PC-3 (cell line): Measurements from ENCODE around the gene SLC7A7.

Experiments used
- CTCF ChIP-seq: fragments of 300-600 bp; sonication (generic); conservative IDR thresholded peaks from 2 replicates; pipeline ENCODE4 v1.5.1; 2017; ENCODE audit warnings: antibody characterized with exemption, low read depth, mild to moderate bottlenecking, low read length
- EZH2 ChIP-seq: fragments of 300-600 bp; sonication (generic); IDR thresholded peaks from one replicate; pipeline ENCODE4 v1.6.1; 2017; ENCODE audit warnings: antibody characterized with exemption, mild to moderate bottlenecking, low read length; ENCODE audit not compliant: unreplicated experiment
- EZH2phosphoT487 ChIP-seq: fragments of 300-600 bp; sonication (generic); IDR thresholded peaks from 2 replicates; pipeline ENCODE4 v1.6.1; 2018; ENCODE audit warnings: mild to moderate bottlenecking, antibody characterized with exemption, low read length, borderline replicate concordance

GRCh38 chr14:22778084-22778483 is 37.2 kb downstream of the SLC7A7 start:
- no peak for TF ChIP-seq EZH2phosphoT487
- TF ChIP-seq CTCF: no peak
- no peak for TF ChIP-seq EZH2
